Ovary (tissue), 9 donors: ENCODE data around the gene ZNF234. TPM values are rescaled to one million over a fixed set of nuclear protein-coding genes. Genes with fewer than 3 reads are reported as not detected.

Experiments used
- DNase-seq, 5 donors: peaks; one replicate each; pipeline ENCODE4 v3.0.0-alpha.2; 2019 to 2020
- H3K27ac ChIP-seq, 2 donors: fragments of 200-600 bp; one replicate each; pipeline versions ENCODE4 v1.5.1 to v1.8.0; 2019 to 2022
- H3K27me3 ChIP-seq: fragments of 200-600 bp; one replicate; pipeline ENCODE4 v1.8.0; 2022
- H3K36me3 ChIP-seq: fragments of 200-600 bp; sonication (generic); one replicate; pipeline ENCODE4 v1.5.1; 2019
- H3K4me1 ChIP-seq: one replicate; pipeline ENCODE4 v1.8.1; 2013; ENCODE audit warnings: mild to moderate bottlenecking, moderate library complexity; ENCODE audit not compliant: insufficient read depth
- H3K4me3 ChIP-seq: fragments of 200-600 bp; sonication (generic); one replicate; pipeline ENCODE4 v1.5.1; 2017
- H3K9me3 ChIP-seq, 2 donors: fragments of 200-600 bp in 1 of 2; sonication (generic) in 1 of 2; one replicate each; pipeline versions ENCODE4 v1.5.1 to v1.8.1; 2013 to 2019; ENCODE audit warnings: mild to moderate bottlenecking in 1 of 2, moderate library complexity in 1 of 2
- EP300 ChIP-seq: sonication (generic); formaldehyde crosslinking; IDR thresholded peaks from one replicate; pipeline ENCODE4 v1.6.1; 2017; ENCODE audit warnings: antibody characterized with exemption
- POLR2A ChIP-seq: fragments of 450-650 bp; IDR thresholded peaks from one replicate; pipeline ENCODE4 v1.6.1; 2017; ENCODE audit warnings: antibody characterized with exemption, mild to moderate bottlenecking, moderate library complexity
- WGBS, 3 donors: extraction: QIAGEN DNeasy Blood & Tissue Kit in 1 of 3; methylation state at CpG; one replicate each; pipeline versions ENCODE4 v1.1.5 to v1.1.7; 2013 to 2017; 5-methylcytosine and 5-hydroxymethylcytosine counted together
- intact Hi-C, 4 donors: fragments of 100-400 bp; cut with DNase I; formaldehyde crosslinking; loops; one replicate each; pipeline versions ENCODE4 v1.11.0 to v1.15.1; 2022 to 2023
- polyA plus RNA-seq, 2 donors: library from polyadenylated mRNA; stranded (reverse); fragments of 200-250 nt in 1 of 2; fragments of 350-450 nt in 1 of 2; fragmentation: Illumina TruSeq in 1 of 2; extraction: RNeasy Lipid Tissue Mini Kit (QIAGEN cat#74804) in 1 of 2; gene quantifications; one replicate each; pipeline ENCODE4 v1.2.3, GENCODE V29; 2013 to 2014
- total RNA-seq, 7 donors: library from RNA; depleted of rRNA in 2 of 7; stranded (reverse); fragments of >200 nt in 2 of 7; fragmentation: NEBNext Ultra II Directional in 3 of 7; extraction: Animal tissue kit (Norgen Biotek cat#: 25700) in 3 of 7; gene quantifications; one replicate each; pipeline versions ENCODE4 v1.1.0 to v1.2.4, GENCODE V29; 2016 to 2023
- TF ChIP-seq, protein P1 (sequence below), 3 donors: fragments of 450-650 bp in 2 of 3; fragments of 200-600 bp in 1 of 3; IDR thresholded peaks; one replicate each; pipeline versions ENCODE4 v1.5.1 to v1.8.0; 2016 to 2022; ENCODE audit warnings: antibody characterized with exemption in 3 of 3, mild to moderate bottlenecking in 1 of 3
- donor health status: DM: no; HTN: no; CAD: no; lungs with moderate emphysema.
- donor health status: DM: no; HTN: no; CAD: no.
- donor health status: Bipolar disorder and iron deficiency.
- donor health status: DM: yes; HTN: yes; CAD: no.
- donor health status: DM: no; HTN: no; CAD: no.
- donor health status: DM: yes; HTN: yes; CAD: no.

The ZNF234 gene
- total and polyA plus RNA-seq, 9 donors, result 4.2 to 14.4 (median 10.4) TPM

DNA sequence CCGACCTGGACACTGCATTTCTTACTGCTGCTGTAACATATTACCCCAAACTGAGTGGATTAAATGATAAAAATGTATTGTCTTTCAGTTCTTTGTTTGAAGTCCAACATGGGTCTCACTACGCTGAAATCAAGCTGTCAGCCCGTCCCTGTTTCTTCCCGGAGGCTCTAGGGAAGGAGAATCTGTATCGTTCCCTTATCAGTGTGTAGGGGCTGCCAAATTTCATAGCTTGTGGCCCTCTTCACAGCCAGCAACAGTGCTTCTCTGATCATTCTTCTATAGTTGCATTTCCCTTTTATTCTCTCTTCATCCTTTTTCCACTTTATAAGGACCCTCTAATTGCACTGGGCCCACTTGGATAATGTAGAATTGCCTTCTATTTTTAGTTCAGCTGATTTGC is 10.1 kb downstream of the ZNF234 start:
- Histone ChIP-seq H3K9me3 (peaks cover 8 to 66% of the 10 kb centered on the region in 2 donors), H3K27ac (no peak overlapping the region), H3K4me1 (no peaks in the 10 kb centered on the region), H3K36me3 (peaks cover 8% of the 10 kb centered on the region), H3K4me3 (no peak overlapping the region), H3K27me3 (no peaks in the 10 kb centered on the region)
- DNase-seq, result no peak
- TF ChIP-seq, protein P1, sequence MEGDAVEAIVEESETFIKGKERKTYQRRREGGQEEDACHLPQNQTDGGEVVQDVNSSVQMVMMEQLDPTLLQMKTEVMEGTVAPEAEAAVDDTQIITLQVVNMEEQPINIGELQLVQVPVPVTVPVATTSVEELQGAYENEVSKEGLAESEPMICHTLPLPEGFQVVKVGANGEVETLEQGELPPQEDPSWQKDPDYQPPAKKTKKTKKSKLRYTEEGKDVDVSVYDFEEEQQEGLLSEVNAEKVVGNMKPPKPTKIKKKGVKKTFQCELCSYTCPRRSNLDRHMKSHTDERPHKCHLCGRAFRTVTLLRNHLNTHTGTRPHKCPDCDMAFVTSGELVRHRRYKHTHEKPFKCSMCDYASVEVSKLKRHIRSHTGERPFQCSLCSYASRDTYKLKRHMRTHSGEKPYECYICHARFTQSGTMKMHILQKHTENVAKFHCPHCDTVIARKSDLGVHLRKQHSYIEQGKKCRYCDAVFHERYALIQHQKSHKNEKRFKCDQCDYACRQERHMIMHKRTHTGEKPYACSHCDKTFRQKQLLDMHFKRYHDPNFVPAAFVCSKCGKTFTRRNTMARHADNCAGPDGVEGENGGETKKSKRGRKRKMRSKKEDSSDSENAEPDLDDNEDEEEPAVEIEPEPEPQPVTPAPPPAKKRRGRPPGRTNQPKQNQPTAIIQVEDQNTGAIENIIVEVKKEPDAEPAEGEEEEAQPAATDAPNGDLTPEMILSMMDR (IDR thresholded peaks at IDR 0.05), result no peak
- TF ChIP-seq EP300, result no peak
- no peak for TF ChIP-seq POLR2A
- WGBS, 3 donors, result 92 to 97% (median 94%) methylated on average over 5 of the region's 5 CpGs
- intact Hi-C loops, result no loop called here

DNA sequence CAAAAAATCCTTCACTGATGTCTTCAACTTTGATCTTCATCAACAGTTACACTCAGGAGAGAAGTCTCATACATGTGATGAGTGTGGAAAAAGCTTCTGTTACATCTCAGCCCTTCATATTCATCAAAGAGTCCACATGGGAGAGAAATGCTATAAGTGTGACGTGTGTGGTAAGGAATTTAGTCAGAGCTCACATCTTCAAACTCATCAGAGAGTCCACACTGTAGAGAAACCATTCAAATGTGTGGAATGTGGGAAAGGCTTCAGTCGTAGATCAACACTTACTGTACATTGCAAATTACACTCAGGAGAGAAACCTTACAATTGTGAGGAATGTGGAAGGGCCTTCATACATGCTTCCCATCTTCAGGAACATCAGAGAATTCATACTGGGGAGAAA is 15.1 kb downstream of the ZNF234 start:
- intact Hi-C loops, result no loop called here
- peaks cover 13 to 59% of the 10 kb centered on the region in 2 donors for H3K9me3 ChIP-seq
- H3K36me3 ChIP-seq, result peaks cover 4% of the 10 kb centered on the region
- H3K27ac ChIP-seq, result no peak overlapping the region
- H3K4me3 ChIP-seq, result no peak overlapping the region
- TF ChIP-seq EP300, result no peak
- TF ChIP-seq, protein P1 (IDR thresholded peaks at IDR 0.05), result no peak
- no peak for TF ChIP-seq POLR2A
- no peak for DNase-seq
- H3K27me3 ChIP-seq, result no peaks in the 10 kb centered on the region
- H3K4me1 ChIP-seq, result no peaks in the 10 kb centered on the region
- WGBS, 3 donors, result 94 to 98% (median 96%) methylated on average over 2 of the region's 2 CpGs

DNA sequence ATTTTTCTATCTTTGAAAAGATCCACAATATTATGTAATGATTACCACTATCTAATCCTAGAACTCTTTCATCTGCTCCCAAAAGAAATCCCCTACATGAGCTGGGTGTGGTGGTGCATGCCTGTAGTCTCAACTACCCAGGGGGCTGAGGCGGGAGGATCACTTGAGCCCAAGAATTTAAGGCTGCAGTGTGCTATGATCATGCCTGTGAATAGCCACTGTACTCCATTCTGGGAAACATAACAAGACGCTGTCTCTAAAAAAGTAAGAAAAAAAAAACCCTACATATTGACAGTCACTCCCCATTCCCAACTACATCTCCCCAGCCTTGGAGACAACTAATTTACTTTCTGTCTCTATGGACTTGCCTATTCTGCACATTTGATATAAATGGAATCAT is 22.4 kb downstream of the ZNF234 start:
- peaks cover 0 to 17% of the 10 kb centered on the region in 2 donors for H3K9me3 ChIP-seq
- 88 to 94% (median 89%) methylated on average over 2 of the region's 2 CpGs for WGBS, 3 donors

DNA sequence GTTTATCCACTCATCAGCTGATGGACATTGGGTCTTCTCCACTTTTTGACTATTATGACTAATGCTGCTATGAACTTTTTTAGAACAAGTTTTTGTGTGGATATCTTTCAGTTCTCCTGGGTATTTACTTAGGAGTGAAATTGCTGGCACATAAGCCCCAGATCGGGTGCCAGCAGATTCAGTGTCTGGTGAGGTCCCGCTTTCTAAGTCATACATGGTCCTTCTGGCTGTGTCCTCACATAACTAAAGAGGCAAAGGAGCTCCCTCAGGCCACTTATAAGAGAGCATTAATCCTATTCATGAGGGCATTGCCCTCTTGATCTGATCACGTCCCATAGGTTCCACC is 22.9 kb downstream of the ZNF234 start:
- Histone ChIP-seq H3K4me3 (peak overlapping the region; percentile 68), H3K4me1 (peaks cover 5% of the 10 kb centered on the region), H3K9me3 (peaks cover 0 to 20% of the 10 kb centered on the region in 2 donors), H3K36me3 (no peaks in the 10 kb centered on the region), H3K27me3 (no peaks in the 10 kb centered on the region), H3K27ac (peak overlapping the region in 1 of 2 donors; percentile 83)
- WGBS, 3 donors, result 61 to 66% (median 61%) methylated on average over 3 of the region's 3 CpGs
- TF ChIP-seq, protein P1 (IDR thresholded peaks at IDR 0.05), result no peak
- TF ChIP-seq EP300 (no peak), POLR2A (no peak)
- DNase-seq, result no peak
- intact Hi-C loops, result loop anchor here in 1 of 4 donors (5.0 kb wide), 1 partner anchor 52 kb away; the partner anchor contains the start of gene ZNF225

More for the DNA sequence above, 22.4 kb downstream of the ZNF234 start:
- Histone ChIP-seq H3K36me3 (no peaks in the 10 kb centered on the region), H3K4me1 (peaks cover 5% of the 10 kb centered on the region), H3K27ac (no peak overlapping the region), H3K4me3 (no peak overlapping the region), H3K27me3 (no peaks in the 10 kb centered on the region)
- DNase-seq, result no peak
- TF ChIP-seq, protein P1 (IDR thresholded peaks at IDR 0.05), result no peak
- TF ChIP-seq EP300, result no peak
- no peak for TF ChIP-seq POLR2A
- intact Hi-C loops, result loop anchor here in 1 of 4 donors (5.0 kb wide), 1 partner anchor 51 kb away; the partner anchor contains the start of gene ZNF225
